GM12891 (cell line): ENCODE data around the gene DNM1.

Experiments
- POLR2A ChIP-seq: IDR thresholded peaks from 2 replicates; pipeline ENCODE4 v1.6.1; 2011; ENCODE audit warnings: low read depth, low read length, control low read depth
- POLR2AphosphoS5 ChIP-seq: IDR thresholded peaks from 2 replicates; pipeline ENCODE4 v1.6.1; 2011; ENCODE audit warnings: low read depth, low read length, control low read depth
- TAF1 ChIP-seq: IDR thresholded peaks from 2 replicates; pipeline ENCODE4 v1.6.1; 2011; ENCODE audit warnings: low read depth, low read length, control low read depth

DNA sequence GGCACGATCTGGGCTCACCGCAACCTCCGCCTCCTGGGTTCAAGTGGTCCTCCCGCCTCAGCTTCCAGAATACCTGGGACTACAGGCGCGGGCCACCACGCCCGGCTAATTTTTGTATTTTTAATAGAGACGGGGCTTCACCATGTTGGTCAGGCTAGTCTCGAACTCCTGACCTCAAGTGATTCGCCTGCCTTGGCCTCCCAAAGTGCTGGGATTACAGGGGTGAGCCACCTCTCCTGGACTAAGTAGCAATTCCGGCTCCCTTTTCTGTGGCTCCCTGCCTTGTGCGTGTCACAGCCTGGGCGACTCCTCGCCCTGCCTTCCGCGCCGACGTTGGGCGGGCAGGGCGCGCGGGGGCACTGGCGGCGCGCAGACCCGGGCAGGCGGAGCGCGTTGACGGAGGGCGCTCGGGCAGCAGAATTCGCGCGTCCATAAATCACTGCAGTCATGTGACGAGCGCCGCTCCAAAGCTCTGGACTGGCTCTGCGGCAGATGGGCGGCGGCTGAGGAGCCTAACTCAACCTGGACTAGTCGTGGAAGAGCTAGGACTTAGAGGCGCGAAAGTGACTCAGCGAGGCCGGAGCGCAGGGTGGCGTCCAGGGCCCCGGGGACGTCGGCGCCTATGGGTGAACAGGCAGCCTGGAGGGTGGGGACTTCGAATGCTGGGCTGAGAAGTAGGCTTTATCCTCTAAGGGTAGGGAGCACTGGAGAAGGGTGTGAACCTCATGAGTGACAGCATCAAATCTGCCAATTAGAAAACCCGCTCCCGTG lies 10.4 kb upstream of the DNM1 start:
- no peak for TF ChIP-seq POLR2AphosphoS5
- TF ChIP-seq POLR2A: no peak
- TF ChIP-seq TAF1: no peak
